ENCODE results near the gene KIF14. TPM values are rescaled to one million over a fixed set of nuclear protein-coding genes. Genes with fewer than 3 reads are reported as not detected.
A peak's percentile ranks its signal among the peaks of the same experiment; 100 is the strongest.

KIF14 gene
- total and polyA plus RNA-seq, 2 of the 8 experiments (the other 6 are each of a cell fraction or from before 2014, with no cell fraction given): 2.6 to 23.3 TPM

GRCh38 chr1:200665861-200666260 lies 45.3 kb upstream of the KIF14 start:
- WGBS, 2 experiments (ENCODE audit: extremely low coverage in 1 of 2, insufficient coverage in 1 of 2, insufficient read length in 1 of 2, insufficient replicate concordance in 2 of 2, low coverage in 1 of 2, low lambda C conversion rate in 2 of 2, missing lambda C conversion rate in 1 of 2): 92% methylated on average over 2 of the region's 2 CpGs; no CpG with 5 or more reads in 1 of the 2 experiments
- no peak overlapping the region for H4K91ac ChIP-seq (replicated peaks; ENCODE audit: insufficient read length, low read length)
- TF ChIP-seq RNF2 (IDR thresholded peaks at IDR 0.05; ENCODE audit: borderline replicate concordance, low read depth, low read length, missing control alignments, poor library complexity, severe bottlenecking) (no peak), POU5F1 (IDR thresholded peaks at IDR 0.05; ENCODE audit: low read depth, low read length) (peak; percentile 51; the same call in 1 of the 2 replicates)
- H3K4me2 ChIP-seq (ENCODE audit: insufficient read depth in 1 of 2, low read depth in 2 of 2, low read length in 2 of 2): peak overlapping the region; percentile 2 to 25; a peak in 1 of 4 replicates
- H3K27me3 ChIP-seq (replicated peaks in 1 of 4; ENCODE audit: control insufficient read depth in 3 of 4, extremely low read depth in 1 of 4, insufficient read depth in 3 of 4, low read length in 3 of 4): no peaks in the 10 kb centered on the region
- H3K18ac ChIP-seq (ENCODE audit: extremely low read depth, low read length): no peak overlapping the region
- H3K9ac ChIP-seq (replicated peaks in 1 of 4; ENCODE audit: extremely low read depth in 1 of 4, low read depth in 3 of 4, low read length in 3 of 4): no peak overlapping the region
- no peak overlapping the region for H2BK20ac ChIP-seq (ENCODE audit: low read length)
- H3K23ac ChIP-seq (ENCODE audit: insufficient read length): no peak overlapping the region
- H3K27ac ChIP-seq (ENCODE audit: low read depth, low read length): no peak overlapping the region; the same call in 1 of the 2 replicates
- no peak overlapping the region for H3K14ac ChIP-seq (ENCODE audit: insufficient read length)
- 0 out of 8 replicates have a peak overlapping the region, but pooled peaks of 1 of the 4 experiments have one; percentile 2 for H3K4me3 ChIP-seq (ENCODE audit: extremely low read depth in 1 of 4, insufficient read depth in 2 of 4, low read depth in 3 of 4, low read length in 4 of 4)
- H4K5ac ChIP-seq (ENCODE audit: insufficient read length, low read depth, low read length): no peak overlapping the region
- H3K23me2 ChIP-seq (ENCODE audit: low read depth, low read length): peaks cover 3% of the 10 kb centered on the region; the same call in 1 of the 2 replicates
- no peak overlapping the region for H2BK15ac ChIP-seq (ENCODE audit: low read length)
- no peak overlapping the region for H3K4ac ChIP-seq (replicated peaks; ENCODE audit: insufficient read length, low read depth, low read length)
- H4K20me1 ChIP-seq (replicated peaks in 1 of 2; ENCODE audit: control insufficient read depth in 1 of 2, insufficient read depth in 2 of 2, low read length in 2 of 2): no peaks in the 10 kb centered on the region
- CTCF ChIA-PET (ENCODE audit: partially characterized antibody): interaction anchor here (1.2 kb wide), 1 partner anchor 108 kb away, joined by 3 read pairs; no protein-coding TSS in a partner anchor
- no peak overlapping the region for H2BK120ac ChIP-seq (replicated peaks; ENCODE audit: low read depth, low read length)
- DNase-seq (ENCODE audit: low read depth in 1 of 2, low spot score in 2 of 2) (no peak), FAIRE-seq (no peak)
- 0 out of 2 replicates have a peak, but pooled peaks cover 2% of the 10 kb centered on the region for H3K79me1 ChIP-seq (ENCODE audit: low read depth, low read length)
- H2AK5ac ChIP-seq (ENCODE audit: low read depth, low read length): no peak overlapping the region
- peaks cover 0 to 23% (median 10%) of the 10 kb centered on the region in 4 experiments; a peak in 5 of 8 replicates for H3K36me3 ChIP-seq (ENCODE audit: control insufficient read depth in 2 of 4, insufficient read depth in 4 of 4, low read length in 3 of 4)
- POLR2A ChIA-PET (ENCODE audit: partially characterized antibody): interaction anchor here (1.3 kb wide), 1 partner anchor 73 kb away, joined by 3 read pairs; the partner anchor contains the start of gene CAMSAP2
- no peaks in the 10 kb centered on the region for H3K9me3 ChIP-seq (ENCODE audit: insufficient read depth in 2 of 2, low read depth in 1 of 2, low read length in 1 of 2)
- peaks cover 0 to 19% of the 10 kb centered on the region in 2 experiments; a peak in 3 of 4 replicates for H3K79me2 ChIP-seq (ENCODE audit: control insufficient read depth in 1 of 2, insufficient read depth in 2 of 2, low read length in 2 of 2)
- H4K8ac ChIP-seq (ENCODE audit: extremely low read depth, insufficient read depth, low read length): no peak overlapping the region
- no peak overlapping the region for H2BK12ac ChIP-seq (ENCODE audit: low read depth, low read length)
- no peak overlapping the region for H2BK5ac ChIP-seq (ENCODE audit: low read depth, low read length)
- no peak overlapping the region for H3K56ac ChIP-seq (replicated peaks; ENCODE audit: insufficient read length, low read depth, low read length)
- no peak overlapping the region for H2AFZ ChIP-seq (ENCODE audit: low read length)
- peaks cover 0 to 8% (median 5%) of the 10 kb centered on the region in 4 experiments; a peak in 4 of 7 replicates for H3K4me1 ChIP-seq (replicated peaks in 1 of 4; ENCODE audit: control insufficient read depth in 3 of 4, insufficient read depth in 4 of 4, low read length in 3 of 4)

Measured in H1 (cell line).